ENCODE results near the gene DCST1.

The DCST1 gene

DNA sequence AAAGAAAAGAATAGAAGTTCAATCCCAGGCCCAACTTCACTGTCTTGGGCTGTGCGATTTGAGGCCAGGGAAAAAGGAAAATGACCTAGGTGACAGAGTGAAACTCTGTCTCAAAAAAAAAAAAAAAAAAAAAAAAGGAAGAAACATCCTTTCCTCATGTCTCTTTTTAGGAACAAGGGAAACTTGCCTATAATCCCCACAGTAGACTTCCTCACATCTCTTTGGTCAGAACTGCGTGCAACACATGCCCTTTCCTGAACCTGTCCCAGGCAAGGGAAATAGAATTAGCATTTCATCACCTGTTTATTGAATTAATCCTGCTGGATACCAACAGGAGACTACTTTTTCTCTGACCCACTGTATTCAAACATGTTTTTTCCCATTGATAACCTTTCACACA, 2.3 kb downstream of the DCST1 start:
- DNase-seq: peak; percentile 42

GRCh38 chr1:155037043-155037442, 3.4 kb downstream of the DCST1 start:
- no peak for DNase-seq

DNA sequence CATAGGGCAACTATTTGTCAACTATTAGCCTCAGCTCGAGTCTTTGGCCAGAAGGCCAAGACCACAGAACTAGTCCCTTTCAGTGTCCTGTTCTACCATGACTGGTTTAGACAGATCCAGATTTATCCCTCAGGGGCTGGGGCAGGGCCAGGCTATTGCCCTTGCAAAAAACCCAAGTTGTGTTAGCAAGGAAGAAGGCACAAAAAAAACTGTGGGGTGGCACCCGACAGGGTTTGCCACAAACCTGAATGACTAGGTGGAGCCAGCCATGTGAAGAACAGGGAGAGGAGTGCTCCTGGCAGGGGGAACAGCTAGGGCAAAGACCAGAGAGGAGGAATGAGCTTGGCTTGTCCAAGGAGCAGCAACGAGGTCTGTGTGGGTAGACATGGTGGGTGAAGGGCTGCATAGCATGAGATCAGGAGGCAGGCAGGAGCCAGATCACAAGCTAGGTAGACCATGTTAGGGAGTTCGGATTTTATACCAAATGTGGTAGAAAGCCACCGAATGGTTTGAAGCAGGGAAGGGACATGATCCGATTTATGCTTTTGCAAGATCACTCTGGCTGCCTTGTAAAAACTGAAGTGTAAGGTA, 4.3 kb downstream of the DCST1 start:
- no peak for DNase-seq

DNA sequence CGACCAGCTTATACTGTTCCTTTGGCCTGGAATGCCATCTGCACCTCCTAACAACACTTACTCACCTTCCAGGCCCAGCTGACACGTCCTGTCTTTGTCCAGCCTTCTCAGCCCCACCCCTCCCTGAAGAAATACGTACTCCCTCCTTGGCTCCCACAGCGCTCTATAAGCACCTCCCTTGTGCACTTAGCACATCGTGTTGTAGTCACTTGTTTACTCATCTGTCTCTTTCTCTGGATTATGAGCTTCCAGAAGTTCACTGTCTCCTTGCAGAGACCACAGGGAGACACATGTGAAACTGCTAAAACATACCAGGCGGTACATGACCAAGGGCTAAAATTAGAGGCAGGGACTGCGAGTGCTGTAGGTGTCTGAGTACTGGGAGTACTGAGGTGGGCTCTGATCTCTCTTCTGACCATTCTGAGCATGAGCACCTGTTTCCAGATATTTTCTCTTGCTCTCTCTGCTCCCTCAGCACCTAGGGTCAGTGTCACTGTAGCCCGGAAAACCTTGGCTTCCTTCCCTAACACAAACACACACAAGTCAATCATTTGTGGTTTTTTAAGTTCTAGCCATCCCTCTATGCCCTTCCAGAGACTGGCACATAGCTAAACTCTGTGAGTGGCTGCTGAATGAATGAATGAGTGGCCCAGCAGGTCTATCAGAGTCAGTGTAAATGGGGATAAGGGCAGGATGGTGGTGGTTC, 5.1 kb downstream of the DCST1 start:
- DNase-seq: peak; percentile 37

DNA sequence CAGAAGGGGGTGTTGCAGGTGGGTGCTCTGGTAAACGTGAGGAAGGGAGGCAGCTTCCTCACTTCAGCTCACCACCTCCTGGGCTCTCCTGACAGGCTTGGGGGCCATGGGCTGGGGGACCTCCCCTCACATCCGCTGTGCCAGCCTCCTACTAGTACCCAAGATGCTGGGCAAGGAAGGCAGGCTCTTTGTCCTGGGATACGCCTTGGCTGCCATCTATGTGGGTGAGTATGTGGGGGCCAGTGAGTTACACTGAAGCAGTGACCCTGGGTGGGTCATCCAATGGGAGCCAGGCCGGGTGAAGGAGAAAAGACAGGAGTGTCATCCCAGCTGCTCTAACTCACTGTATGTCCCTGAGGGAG, 5.7 kb downstream of the DCST1 start:
- DNase-seq: no peak

GRCh38 chr1:155040358-155041093, 6.9 kb downstream of the DCST1 start:
- no peak for DNase-seq

GRCh38 chr1:155042789-155043188, 9.2 kb downstream of the DCST1 start:
- DNase-seq: no peak

GRCh38 chr1:155043301-155043702, 9.7 kb downstream of the DCST1 start:
- DNase-seq: no peak

- DNase-seq: no peak
These were observed 10.2 kb downstream of the DCST1 start for GRCh38 chr1:155043793-155044192.

GRCh38 chr1:155044365-155044764, 10.7 kb downstream of the DCST1 start:
- no peak for DNase-seq

DNA sequence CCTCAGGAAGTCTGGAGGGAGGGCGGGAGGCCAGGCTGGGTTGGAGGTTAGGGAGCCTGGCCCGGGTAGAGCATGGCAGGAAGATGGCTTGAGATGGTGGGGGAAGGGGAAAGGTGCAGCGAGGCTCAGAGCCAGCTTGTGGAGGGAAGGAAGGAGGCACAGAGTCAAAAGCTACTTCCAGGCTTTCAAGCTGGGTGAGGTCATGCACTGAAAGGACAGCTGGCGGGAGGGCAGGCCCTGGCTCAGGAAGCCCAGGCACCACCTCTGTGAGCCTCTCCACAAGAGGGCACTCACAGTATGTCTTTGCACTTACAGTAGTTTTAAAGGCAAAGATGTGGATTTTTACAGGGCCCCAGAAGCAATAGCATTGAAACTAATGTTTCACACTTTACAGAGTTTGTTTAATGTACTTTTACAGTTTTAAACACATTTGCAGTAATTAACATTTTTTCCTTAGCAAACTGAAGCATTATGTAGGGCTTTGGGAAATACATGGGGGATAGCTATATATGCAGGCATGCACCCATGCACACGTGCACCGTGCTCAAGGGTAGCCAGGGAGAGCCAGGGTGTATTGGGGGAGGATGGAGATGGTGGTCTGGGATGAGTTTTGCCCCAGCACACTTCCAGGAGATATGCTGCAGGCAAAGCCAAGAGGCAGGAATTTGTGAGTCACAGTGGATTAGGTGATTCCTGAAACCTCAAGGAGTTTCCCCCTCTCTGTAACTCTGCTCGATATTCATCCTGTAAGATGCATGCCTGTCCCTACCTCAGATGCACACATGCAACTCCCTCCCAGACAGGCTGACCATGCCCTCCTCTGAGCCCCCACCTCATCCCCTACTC, 11.4 kb downstream of the DCST1 start:
- peak; percentile 84 for DNase-seq

DNA sequence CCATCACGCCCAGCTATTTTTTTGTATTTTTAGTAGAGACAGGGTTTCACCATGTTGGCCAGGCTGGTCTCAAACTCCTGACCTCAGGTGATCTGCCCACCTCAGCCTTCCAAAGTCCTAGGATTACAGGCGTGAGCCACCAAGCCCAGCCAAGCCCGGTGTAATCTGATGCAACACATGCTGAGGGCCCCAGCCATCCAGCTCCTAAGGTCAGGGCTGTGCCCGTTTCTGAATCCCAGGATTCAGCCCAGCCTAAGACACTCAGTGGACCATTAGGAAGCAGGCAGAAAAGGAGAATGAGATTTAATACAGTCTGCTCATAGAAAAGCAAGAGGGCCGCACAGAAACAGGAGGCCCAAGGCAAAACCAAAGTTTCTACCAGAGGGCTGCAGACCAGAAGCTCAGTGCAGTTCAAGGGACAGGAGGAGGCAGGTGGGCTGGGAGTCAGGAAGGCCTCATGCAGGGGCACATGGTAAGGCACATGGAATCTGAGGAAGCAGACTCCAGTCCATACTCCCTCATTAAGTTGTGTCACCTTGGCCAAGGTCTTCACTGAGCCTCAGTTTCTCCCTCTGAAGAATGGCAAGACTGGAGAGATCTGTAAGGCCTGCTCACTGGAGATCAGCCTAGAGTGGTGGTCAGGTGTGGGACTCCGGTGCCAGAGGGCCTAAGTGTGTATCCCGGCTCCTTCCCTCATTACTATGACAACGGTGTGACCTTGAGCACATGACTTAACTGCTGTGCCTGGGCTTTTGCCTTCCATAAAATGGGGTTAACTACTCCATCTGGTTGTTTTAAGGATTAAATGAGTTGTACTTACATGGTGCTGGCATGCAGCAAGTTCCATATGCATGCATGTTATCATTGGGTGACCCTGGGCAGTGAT, 15.1 kb downstream of the DCST1 start:
- no peak for DNase-seq

DNA sequence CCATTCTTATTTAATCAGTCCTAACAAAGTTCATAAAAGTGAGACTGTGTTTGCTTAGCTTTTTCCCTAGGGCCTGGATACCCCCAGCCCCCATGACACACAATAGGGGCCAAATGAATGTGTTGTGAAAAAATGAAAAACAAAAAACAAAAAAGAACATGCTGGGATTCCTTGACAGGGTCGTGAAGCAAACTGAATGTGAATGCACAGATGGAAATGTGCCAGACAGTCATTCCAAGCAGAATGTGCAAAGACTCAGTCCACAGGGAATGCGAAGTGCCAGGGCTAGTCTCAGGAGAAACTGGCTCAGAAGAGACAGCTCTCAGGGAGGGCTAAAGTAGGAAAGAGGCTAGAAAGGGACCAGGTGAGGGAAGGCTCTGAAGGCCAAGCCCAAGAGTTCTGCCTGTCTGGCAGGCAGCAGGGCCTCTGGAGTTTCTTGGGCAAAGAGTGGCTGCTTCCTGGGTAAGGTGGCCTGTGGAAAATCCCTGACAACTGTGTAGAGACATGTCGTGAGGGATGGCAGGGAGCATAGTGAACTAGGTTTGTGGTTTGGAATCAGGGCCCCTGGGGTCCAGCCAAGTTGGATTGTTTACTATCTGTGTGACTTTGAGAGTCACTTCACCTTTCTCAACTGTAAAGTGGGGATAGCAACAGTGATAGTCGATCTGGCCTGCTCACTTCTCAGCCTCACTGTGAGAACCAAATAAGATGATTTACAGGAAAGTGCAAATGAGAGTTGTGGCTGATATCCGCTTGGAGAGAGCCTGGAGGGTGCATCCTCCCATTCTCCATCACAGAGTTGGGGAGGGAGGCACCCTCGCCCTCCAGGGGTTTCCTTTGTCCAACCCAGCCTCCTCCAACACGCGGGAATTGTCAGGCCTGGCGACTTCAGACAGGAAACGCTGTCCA, 16.3 kb downstream of the DCST1 start:
- DNase-seq: no peak

DNA sequence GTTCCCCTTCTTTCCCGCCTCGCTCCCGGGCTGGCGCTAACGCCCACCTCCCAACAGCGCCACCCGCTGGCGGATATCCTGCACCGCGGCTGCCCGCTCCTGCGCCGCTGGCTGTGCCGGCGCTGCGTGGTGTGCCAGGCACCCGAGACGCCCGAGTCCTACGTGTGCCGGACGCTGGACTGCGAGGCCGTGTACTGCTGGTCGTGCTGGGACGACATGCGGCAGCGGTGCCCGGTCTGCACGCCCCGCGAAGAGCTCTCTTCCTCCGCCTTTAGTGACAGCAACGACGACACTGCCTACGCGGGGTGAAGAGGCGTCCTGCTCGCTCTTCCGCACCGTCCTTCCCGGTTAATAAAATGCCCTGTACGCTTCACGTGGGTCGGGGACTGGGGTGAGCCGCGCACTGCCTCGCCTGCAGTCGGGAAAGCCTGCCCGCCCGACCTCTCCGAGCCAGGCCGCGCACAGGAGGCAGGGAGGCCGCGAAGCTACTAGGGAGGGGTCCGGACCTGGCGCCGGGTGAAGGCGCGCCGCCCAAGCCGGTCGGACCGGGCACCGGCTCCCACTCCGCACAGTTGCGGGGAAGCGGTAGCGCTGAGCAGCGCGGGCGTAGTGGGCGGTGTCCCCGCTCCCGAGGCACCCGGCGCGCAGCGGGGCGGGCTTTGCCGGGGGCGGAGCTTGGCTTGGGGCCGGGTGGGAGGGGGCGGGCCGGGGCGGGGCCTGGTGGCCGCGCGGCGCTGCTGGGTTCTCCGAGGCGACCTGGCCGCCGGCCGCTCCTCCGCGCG, 17.1 kb downstream of the DCST1 start, which contains the start of gene ADAM15:
TSS of gene ADAM15 (plus strand) at position 757 of the 782 bp plus-strand sequence. CDS start 71 bp downstream, outside the sequence.
- DNase-seq: peak; percentile 71

GRCh38 chr1:155051342-155051776, 17.7 kb downstream of the DCST1 start:
- DNase-seq: no peak

GRCh38 chr1:155051777-155052398, 18.3 kb downstream of the DCST1 start:
- DNase-seq: no peak

DNA sequence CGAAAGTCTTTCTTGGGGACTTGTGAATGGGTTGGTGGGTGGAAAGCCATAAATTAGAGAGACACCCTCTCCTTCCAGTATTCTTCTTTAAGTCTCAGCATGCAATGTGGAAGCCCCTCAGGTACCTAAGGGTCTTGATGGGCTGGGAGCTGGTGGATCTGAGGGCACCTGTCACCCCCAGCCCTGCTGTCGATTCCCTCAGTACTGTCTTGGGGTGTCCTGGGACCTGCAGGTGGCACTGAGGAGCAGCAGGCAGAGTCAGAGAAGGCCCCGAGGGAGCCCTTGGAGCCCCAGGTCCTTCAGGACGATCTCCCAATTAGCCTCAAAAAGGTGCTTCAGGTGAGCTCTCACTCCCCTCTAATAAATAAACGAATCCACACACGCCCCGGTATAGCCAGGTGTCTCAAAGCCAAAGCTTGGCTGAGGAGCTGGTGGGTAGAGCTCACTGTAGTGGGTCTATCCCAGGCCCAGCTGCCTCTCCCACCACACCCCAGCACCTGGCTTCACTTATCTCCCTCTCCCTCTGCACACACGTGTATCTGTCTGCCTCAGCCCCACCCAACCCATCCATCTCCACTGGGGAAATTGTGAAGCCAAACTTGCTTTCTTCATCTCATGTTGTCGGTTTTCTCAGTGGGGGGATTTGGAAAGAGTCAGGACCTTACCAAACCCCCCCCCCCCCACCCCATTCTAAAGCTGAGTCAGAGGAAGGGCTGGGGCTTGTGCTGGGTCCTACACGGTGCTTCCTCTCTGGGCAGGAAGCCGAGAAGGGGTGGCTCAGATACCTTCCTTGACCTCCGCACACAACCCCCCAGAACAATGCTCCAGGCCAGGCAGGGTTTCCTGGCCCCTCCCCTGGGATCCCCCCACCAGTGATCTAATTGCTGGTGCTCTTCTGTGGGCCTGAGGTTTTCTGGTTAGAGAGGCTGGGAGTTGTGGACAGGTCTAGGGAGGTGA, 19.1 kb downstream of the DCST1 start:
- DNase-seq: no peak

- DNase-seq: no peak
These were observed 20.0 kb downstream of the DCST1 start for GRCh38 chr1:155053531-155054105.

All from MV-4-11 (cell line).